Gastrocnemius medialis (tissue), 4 donors: ENCODE measurements around the gene PDE4B.

Experiments used
- CTCF ChIP-seq, 5 experiments: fragments of 450-650 bp in 3 of 5; fragments of 200-600 bp in 2 of 5; sonication (generic) in 2 of 5; IDR thresholded peaks in 4 of 5; conservative IDR thresholded peaks in 1 of 5; 1 replicate in 4 of 5; 2 replicates in 1 of 5; pipeline ENCODE4 v1.5.1; 2016 to 2019; ENCODE audit warnings: antibody characterized with exemption in 5 of 5, mild to moderate bottlenecking in 3 of 5, moderate library complexity in 3 of 5
- POLR2A ChIP-seq, 2 donors: fragments of 450-650 bp; IDR thresholded peaks; one replicate each; pipeline ENCODE4 v1.6.1; 2017; ENCODE audit warnings: antibody characterized with exemption in 2 of 2, mild to moderate bottlenecking in 2 of 2, moderate library complexity in 2 of 2

GRCh38 chr1:65764052-65764451 lies 28.6 kb upstream of the PDE4B start:
- TF ChIP-seq CTCF (IDR thresholded peaks at IDR 0.05 in 4 of 5, conservative IDR thresholded peaks at IDR 0.05 in 1 of 5) (no peak), POLR2A (IDR thresholded peaks at IDR 0.05) (no peak)
